GM20000 (cell line): ENCODE data around the gene PARVB.
"Not testable (repeated sequence)": the region's sequence is repeated elsewhere in the genome, so short reads cannot be mapped to it uniquely, and the experiment has no call there.

ENCODE experiments used
- DNase-seq: peaks from one replicate; pipeline ENCODE4 v3.0.0; 2012; ENCODE audit warnings: low spot score
- TF ChIP-seq, protein P1 (sequence below): IDR thresholded peaks from 2 replicates; pipeline ENCODE4 v1.5.1; 2012; ENCODE audit warnings: mild to moderate bottlenecking, control low read depth; ENCODE audit errors: extremely low read depth, missing control alignments

PARVB gene

DNA sequence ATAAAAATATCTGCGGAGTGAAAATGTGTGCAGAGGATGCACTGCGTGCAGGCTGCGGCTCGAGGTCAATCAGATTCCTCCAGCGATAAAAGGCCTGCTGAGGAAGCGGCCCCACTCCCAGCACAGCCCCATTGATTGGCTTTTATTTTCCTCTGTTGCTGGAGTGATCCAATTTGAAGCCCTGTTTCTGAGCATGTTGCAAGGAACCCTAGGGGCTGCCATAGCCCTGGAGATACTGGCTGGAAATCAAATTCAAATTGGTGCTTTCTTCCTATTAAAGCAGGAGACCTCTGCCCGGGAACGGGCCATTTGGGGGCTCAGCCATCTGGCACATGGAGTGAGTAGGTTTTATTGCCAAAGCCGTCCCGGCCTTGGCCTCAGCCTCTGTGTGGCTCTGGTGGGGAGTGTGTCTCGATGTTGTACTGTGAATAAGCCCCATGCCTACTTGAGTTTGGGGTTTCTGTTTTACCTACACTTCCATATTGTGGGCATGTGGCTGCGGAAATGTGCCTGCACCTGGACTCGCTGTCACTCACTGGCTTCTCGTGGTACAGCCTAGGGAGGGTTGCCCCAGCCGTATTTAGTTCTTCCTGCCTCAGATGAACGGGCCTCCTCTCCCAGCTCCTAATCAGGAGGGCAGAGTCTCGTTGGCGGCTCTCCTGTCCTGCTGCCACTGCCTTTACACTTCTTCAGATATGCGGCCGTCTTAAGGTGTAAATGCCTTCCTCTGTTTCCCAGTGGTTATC, 25.6 kb downstream of the PARVB start:
- DNase-seq, result no peak
- TF ChIP-seq, protein P1, sequence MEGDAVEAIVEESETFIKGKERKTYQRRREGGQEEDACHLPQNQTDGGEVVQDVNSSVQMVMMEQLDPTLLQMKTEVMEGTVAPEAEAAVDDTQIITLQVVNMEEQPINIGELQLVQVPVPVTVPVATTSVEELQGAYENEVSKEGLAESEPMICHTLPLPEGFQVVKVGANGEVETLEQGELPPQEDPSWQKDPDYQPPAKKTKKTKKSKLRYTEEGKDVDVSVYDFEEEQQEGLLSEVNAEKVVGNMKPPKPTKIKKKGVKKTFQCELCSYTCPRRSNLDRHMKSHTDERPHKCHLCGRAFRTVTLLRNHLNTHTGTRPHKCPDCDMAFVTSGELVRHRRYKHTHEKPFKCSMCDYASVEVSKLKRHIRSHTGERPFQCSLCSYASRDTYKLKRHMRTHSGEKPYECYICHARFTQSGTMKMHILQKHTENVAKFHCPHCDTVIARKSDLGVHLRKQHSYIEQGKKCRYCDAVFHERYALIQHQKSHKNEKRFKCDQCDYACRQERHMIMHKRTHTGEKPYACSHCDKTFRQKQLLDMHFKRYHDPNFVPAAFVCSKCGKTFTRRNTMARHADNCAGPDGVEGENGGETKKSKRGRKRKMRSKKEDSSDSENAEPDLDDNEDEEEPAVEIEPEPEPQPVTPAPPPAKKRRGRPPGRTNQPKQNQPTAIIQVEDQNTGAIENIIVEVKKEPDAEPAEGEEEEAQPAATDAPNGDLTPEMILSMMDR, result no peak

DNA sequence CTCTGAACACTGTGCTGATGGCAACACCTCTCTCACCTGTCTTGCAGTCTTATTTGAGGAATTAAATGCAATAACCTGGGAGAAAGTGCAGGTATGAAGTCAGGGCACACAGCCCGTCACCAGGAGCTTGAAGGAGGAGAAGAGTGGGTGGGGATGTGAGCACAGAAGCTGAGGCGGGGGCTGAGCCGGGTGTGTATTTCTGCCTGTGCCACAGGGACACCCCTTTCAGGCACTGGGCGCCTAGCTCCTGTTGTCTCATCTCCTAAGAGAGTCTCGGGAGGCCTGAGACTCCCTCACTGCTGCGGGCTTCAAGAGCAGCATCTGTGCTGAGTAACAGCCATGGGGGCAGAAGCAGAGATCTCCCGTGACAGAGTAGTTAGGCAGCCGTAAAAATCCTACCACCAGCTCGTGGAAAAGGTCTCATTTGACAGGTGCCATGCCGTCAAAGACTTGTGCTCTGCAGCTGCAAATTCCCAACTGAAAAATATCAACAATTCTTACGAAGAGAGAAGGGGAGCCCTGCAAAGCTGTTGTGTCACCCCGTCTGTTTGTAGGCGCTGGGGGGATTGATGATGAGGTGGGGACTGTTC, 26.8 kb downstream of the PARVB start:
- TF ChIP-seq, protein P1, result no peak
- DNase-seq, result no peak

DNA sequence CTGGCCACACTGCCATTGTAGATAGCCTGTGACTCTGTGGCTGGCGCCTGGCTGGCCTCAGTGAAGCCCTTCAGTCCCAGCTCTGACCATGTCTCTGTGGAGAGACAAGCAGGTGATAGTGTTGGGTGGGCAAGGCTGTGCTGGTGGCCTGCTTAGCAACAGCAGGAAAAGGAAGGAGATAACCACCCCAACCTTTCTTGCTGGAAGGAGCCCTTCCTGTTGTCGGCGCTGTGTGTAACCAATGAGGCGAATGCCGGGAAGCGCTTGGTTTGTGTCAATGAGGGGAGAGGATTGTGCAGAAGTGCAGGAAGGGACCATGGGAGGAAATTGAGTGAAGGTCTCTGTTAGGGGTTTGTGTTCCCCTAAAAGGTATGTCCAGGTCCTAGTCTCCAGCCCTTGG, 27.3 kb downstream of the PARVB start:
- DNase-seq, result no peak
- TF ChIP-seq, protein P1, result no peak

DNA sequence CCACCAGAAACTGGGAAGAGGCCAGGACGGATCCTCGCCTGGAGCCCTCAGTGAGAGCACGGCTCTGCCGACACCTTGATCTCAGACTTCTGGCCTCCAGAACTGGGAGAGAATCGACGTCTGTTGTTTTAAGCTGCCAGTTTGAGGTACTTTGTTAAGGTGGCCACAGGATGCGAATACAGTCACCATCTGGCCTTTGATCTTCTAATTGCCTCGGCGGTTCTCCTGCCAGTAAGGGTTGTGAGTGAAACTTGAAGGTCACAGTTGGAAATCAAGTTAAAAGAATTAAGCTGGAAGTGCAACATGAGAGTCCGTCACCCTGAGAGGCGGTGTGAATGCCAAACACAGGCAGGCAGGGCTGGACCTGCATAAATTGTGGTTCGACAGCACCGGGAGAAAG, 27.9 kb downstream of the PARVB start:
- DNase-seq, result no peak
- TF ChIP-seq, protein P1, result no peak

DNA sequence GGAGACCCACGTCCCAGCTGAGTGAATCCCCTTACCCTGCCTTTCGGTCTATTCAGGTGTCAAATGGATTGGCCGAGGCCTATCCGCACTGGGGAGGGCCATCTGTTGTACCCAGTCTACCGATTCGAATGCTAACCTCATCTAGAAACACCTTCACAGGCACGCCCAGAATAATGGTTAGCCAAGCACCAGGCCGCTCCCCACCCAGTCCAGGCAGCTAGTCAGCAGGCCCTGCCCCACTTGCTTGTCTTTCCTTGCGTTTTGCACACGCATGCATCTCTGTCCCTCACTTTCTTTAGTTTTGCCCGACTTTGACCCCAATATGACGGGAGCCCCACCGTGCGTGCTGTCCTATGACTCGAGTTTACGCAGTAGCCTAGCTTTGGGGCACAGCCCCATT, 31.7 kb downstream of the PARVB start:
- no peak for DNase-seq
- TF ChIP-seq, protein P1, result no peak

DNA sequence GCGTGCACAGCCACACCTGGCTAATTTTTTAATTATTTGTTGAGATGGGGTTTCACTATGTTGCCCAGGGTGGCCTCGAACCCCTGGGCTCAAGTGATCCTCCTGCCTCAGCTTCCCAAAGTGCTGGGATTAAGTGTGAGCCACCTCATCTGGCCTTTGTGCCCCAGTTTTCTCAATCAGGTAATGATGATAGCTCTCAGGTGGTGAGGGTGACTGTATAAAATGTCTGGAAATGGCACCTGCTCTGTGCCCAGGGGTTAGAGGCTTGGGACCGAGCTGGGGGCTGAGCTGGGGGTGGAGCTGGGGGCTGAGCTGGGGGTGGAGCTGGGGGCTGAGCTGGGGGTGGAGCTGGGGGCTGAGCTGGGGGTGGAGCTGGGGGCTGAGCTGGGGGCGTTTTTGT, 32.5 kb downstream of the PARVB start:
- DNase-seq, result not testable (repeated sequence)

DNA sequence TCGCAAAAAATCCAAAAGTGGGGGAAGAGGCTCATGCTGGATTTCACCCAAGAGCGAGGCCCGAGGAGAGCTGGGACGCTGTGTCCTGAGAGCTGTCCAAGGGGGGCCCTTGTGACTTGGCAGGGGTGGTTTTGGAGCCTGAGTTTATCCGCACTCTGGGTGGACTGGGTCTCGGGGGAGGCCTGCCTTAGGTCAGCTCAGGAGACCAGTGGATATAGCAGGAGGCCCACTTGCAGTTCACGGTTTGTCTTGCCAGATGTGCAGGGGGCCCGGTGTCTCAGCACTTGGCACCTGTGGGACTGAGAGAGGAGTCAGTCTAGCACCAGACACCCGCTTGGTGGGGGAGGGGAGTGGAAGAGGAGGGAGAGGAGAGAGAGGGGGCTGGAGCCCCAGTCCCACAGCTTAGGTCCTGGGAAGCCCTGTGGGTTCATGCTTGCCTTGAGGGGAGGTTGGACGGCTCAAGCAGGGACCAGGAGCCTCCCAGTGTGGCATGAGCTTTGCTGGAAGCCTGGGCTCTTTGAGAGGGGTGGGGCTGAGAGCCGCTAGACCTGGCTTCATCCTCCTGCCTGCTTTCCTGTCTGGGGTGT, 33.4 kb downstream of the PARVB start:
- TF ChIP-seq, protein P1, result no peak
- no peak for DNase-seq
